WTC11 (cell line): ENCODE data around the gene HIVEP2. TPM values are rescaled to one million over a fixed set of nuclear protein-coding genes. Genes with fewer than 3 reads are reported as not detected.

Source experiments
- ATAC-seq: fragments of 200-7000 bp; cut with Tn5 transposase; 2 replicates; pipeline ENCODE4 v1.10.0; 2021; ENCODE audit warnings: mild to moderate bottlenecking, moderate library complexity
- CTCF ChIA-PET: fragments of 300-600 bp; sonication (Branson Sonifier 250); formaldehyde crosslinking; loops from one replicate; lab custom pipeline; 2021; ENCODE audit warnings: antibody characterized with exemption; lab: Charles Lee
- POLR2A ChIA-PET: fragments of 350-600 bp; sonication (Branson Sonifier 250); formaldehyde crosslinking; loops from one replicate; lab custom pipeline; 2021; ENCODE audit warnings: antibody characterized with exemption; lab: Charles Lee
- DNase-seq: peaks from one replicate; pipeline ENCODE4 v3.0.0; 2021; ENCODE audit warnings: low spot score
- H3K27ac Mint-ChIP-seq: 2 replicates; pipeline ENCODE4 v1.8.0; 2021; ENCODE audit warnings: mixed read lengths
- H3K27me3 Mint-ChIP-seq: 2 replicates; pipeline ENCODE4 v1.8.0; 2021; ENCODE audit warnings: low read depth, mild to moderate bottlenecking, moderate library complexity, mixed read lengths
- H3K36me3 Mint-ChIP-seq: 2 replicates; pipeline ENCODE4 v1.8.0; 2021; ENCODE audit warnings: mixed read lengths
- H3K4me1 Mint-ChIP-seq: 2 replicates; pipeline ENCODE4 v1.8.0; 2022; ENCODE audit warnings: mixed read lengths
- H3K4me3 Mint-ChIP-seq: 2 replicates; pipeline ENCODE4 v1.8.0; 2021; ENCODE audit warnings: mild to moderate bottlenecking, moderate library complexity, mixed read lengths
- H3K9me3 Mint-ChIP-seq: 2 replicates; pipeline ENCODE4 v1.8.0; 2021; ENCODE audit warnings: mixed read lengths
- CREB1 ChIP-seq: sonication (generic); formaldehyde crosslinking; IDR thresholded peaks from 2 replicates; pipeline ENCODE4 v1.8.0; 2023; ENCODE audit warnings: mild to moderate bottlenecking, missing genetic modification reagents
- ETV6 ChIP-seq: sonication (generic); formaldehyde crosslinking; IDR thresholded peaks from 2 replicates; pipeline ENCODE4 v1.8.1; 2022; ENCODE audit warnings: mild to moderate bottlenecking, missing genetic modification reagents
- FOXJ3 ChIP-seq: sonication (generic); formaldehyde crosslinking; IDR thresholded peaks from 2 replicates; pipeline ENCODE4 v1.9.0; 2021; ENCODE audit warnings: missing genetic modification reagents, mild to moderate bottlenecking, borderline replicate concordance
- FOXK1 ChIP-seq: sonication (generic); formaldehyde crosslinking; IDR thresholded peaks from 2 replicates; pipeline ENCODE4 v1.8.0; 2022; ENCODE audit warnings: mild to moderate bottlenecking, moderate library complexity, missing genetic modification reagents
- FOXP1 ChIP-seq: sonication (generic); formaldehyde crosslinking; IDR thresholded peaks from 2 replicates; pipeline ENCODE4 v1.8.0; 2022; ENCODE audit warnings: missing genetic modification reagents, mild to moderate bottlenecking, moderate library complexity, borderline replicate concordance
- KAT7 ChIP-seq: sonication (generic); formaldehyde crosslinking; IDR thresholded peaks from 2 replicates; pipeline ENCODE4 v1.8.1; 2023; ENCODE audit warnings: missing genetic modification reagents, mild to moderate bottlenecking, borderline replicate concordance
- MYBL2 ChIP-seq: sonication (generic); formaldehyde crosslinking; IDR thresholded peaks from 2 replicates; pipeline ENCODE4 v1.8.1; 2023; ENCODE audit warnings: mild to moderate bottlenecking, moderate library complexity, missing genetic modification reagents
- NFATC4 ChIP-seq: fragments of 250-450 bp; sonication (Bioruptor Pico); IDR thresholded peaks from 2 replicates; pipeline ENCODE4 v1.9.0; 2021; ENCODE audit warnings: mild to moderate bottlenecking
- NR3C1 ChIP-seq: sonication (generic); formaldehyde crosslinking; conservative IDR thresholded peaks from 2 replicates; pipeline ENCODE4 v1.8.1; 2023; ENCODE audit warnings: low read depth, mild to moderate bottlenecking, missing genetic modification reagents
- TEAD4 ChIP-seq: sonication (generic); formaldehyde crosslinking; IDR thresholded peaks from 2 replicates; pipeline ENCODE4 v1.8.0; 2022; ENCODE audit warnings: mild to moderate bottlenecking, missing genetic modification reagents
- TP53 ChIP-seq: sonication (generic); formaldehyde crosslinking; IDR thresholded peaks from 2 replicates; pipeline ENCODE4 v1.8.1; 2023; ENCODE audit warnings: mild to moderate bottlenecking, missing genetic modification reagents
- ZNF416 ChIP-seq: fragments of 250-450 bp; sonication (Bioruptor Pico); IDR thresholded peaks from 2 replicates; pipeline ENCODE4 v1.9.0; 2021; ENCODE audit warnings: mild to moderate bottlenecking, inconsistent platforms
- total RNA-seq: library from RNA; stranded (reverse); gene quantifications from 3 replicates; pipeline ENCODE4 v1.2.3, GENCODE V29; 2021
- TF ChIP-seq, protein P1 (sequence below): sonication (generic); formaldehyde crosslinking; IDR thresholded peaks from 2 replicates; pipeline ENCODE4 v1.8.0; 2022; ENCODE audit warnings: missing genetic modification reagents
- TF ChIP-seq, protein P2 (sequence below): sonication (generic); formaldehyde crosslinking; IDR thresholded peaks from 2 replicates; pipeline ENCODE4 v1.8.1; 2023; ENCODE audit warnings: mild to moderate bottlenecking, missing genetic modification reagents, moderate library complexity
- TF ChIP-seq, protein P3 (sequence below): sonication (generic); formaldehyde crosslinking; IDR thresholded peaks from 2 replicates; pipeline ENCODE4 v1.8.1; 2023; ENCODE audit warnings: mild to moderate bottlenecking, moderate library complexity, missing genetic modification reagents
- TF ChIP-seq, protein P4 (sequence below): sonication (generic); formaldehyde crosslinking; IDR thresholded peaks from 2 replicates; pipeline ENCODE4 v1.8.0; 2023; ENCODE audit warnings: missing genetic modification reagents
- TF ChIP-seq, protein P5 (sequence below): sonication (generic); formaldehyde crosslinking; IDR thresholded peaks from 2 replicates; pipeline ENCODE4 v1.8.1; 2023; ENCODE audit warnings: mild to moderate bottlenecking, missing genetic modification reagents
- TF ChIP-seq, protein P6 (sequence below): sonication (generic); formaldehyde crosslinking; IDR thresholded peaks from 2 replicates; pipeline ENCODE4 v1.8.1; 2023; ENCODE audit warnings: mild to moderate bottlenecking, missing genetic modification reagents
- TF ChIP-seq, protein P7 (sequence below): sonication (generic); formaldehyde crosslinking; IDR thresholded peaks from 2 replicates; pipeline ENCODE4 v1.8.1; 2022; ENCODE audit warnings: low read depth, mild to moderate bottlenecking, moderate library complexity, missing genetic modification reagents, borderline replicate concordance
- TF ChIP-seq, protein P8 (sequence below): sonication (generic); formaldehyde crosslinking; IDR thresholded peaks from 2 replicates; pipeline ENCODE4 v1.8.1; 2022; ENCODE audit warnings: mild to moderate bottlenecking, moderate library complexity, missing genetic modification reagents

HIVEP2 gene
- total RNA-seq, 1 experiment from 2014 or later = 11.5 TPM

DNA sequence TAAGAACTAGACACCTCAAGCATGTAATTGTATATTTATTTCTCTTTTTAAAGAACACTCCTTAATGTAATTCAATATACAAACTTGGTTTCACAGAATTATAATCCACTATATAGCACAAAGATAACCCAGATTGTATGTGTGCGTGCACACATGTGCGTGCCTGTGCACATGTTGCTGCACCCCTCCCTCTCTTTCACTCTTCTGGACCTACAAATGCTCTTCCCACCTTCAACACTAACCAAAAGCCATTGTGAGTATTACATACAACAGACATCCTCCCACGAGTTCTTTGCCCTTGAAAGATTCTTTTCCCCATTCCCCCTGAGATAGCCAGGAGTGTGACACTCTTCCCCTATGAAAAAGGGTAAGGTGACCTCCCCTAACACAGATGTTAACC, 193.5 kb downstream of the HIVEP2 start (continued):
- TF ChIP-seq, protein P1, sequence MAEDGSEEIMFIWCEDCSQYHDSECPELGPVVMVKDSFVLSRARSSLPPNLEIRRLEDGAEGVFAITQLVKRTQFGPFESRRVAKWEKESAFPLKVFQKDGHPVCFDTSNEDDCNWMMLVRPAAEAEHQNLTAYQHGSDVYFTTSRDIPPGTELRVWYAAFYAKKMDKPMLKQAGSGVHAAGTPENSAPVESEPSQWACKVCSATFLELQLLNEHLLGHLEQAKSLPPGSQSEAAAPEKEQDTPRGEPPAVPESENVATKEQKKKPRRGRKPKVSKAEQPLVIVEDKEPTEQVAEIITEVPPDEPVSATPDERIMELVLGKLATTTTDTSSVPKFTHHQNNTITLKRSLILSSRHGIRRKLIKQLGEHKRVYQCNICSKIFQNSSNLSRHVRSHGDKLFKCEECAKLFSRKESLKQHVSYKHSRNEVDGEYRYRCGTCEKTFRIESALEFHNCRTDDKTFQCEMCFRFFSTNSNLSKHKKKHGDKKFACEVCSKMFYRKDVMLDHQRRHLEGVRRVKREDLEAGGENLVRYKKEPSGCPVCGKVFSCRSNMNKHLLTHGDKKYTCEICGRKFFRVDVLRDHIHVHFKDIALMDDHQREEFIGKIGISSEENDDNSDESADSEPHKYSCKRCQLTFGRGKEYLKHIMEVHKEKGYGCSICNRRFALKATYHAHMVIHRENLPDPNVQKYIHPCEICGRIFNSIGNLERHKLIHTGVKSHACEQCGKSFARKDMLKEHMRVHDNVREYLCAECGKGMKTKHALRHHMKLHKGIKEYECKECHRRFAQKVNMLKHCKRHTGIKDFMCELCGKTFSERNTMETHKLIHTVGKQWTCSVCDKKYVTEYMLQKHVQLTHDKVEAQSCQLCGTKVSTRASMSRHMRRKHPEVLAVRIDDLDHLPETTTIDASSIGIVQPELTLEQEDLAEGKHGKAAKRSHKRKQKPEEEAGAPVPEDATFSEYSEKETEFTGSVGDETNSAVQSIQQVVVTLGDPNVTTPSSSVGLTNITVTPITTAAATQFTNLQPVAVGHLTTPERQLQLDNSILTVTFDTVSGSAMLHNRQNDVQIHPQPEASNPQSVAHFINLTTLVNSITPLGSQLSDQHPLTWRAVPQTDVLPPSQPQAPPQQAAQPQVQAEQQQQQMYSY (CRISPR knock-in tag) = no peak
- no peak for TF ChIP-seq CREB1 (CRISPR knock-in tag)
- TF ChIP-seq NR3C1 (CRISPR knock-in tag) = no peak
- TF ChIP-seq, protein P2, sequence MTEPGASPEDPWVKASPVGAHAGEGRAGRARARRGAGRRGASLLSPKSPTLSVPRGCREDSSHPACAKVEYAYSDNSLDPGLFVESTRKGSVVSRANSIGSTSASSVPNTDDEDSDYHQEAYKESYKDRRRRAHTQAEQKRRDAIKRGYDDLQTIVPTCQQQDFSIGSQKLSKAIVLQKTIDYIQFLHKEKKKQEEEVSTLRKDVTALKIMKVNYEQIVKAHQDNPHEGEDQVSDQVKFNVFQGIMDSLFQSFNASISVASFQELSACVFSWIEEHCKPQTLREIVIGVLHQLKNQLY (CRISPR knock-in tag) = no peak
- TF ChIP-seq FOXK1 (CRISPR knock-in tag) = no peak

DNA sequence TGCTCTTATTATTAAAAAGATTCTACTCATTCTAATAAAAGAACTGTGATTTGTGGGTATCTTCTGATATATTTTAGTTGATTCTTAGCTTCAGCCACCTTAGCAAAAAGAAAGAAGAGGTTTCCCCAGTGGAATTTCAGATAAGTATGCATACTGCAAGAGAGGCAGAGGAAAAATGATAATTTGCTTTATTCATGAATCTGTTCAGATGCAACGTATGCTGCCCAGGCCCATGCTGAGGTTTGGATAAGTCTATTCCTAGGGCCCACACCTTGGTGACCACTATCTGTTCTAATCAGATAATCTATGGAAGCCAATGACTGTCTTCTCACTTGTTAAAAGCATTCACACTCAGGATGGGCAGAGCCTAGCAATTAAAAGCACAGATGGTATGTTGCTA, 194.0 kb downstream of the HIVEP2 start:
- Mint-ChIP-seq H3K9me3 (no peaks in the 10 kb centered on the region), H3K36me3 (peaks cover 12% of the 10 kb centered on the region), H3K4me3 (no peak overlapping the region), H3K27ac (no peak overlapping the region), H3K27me3 (no peaks in the 10 kb centered on the region), H3K4me1 (peaks cover 8% of the 10 kb centered on the region)
- ATAC-seq (no peak), DNase-seq (no peak)
- no peak for TF ChIP-seq NFATC4 (CRISPR knock-in tag)
- no peak for TF ChIP-seq TP53 (CRISPR knock-in tag)
- TF ChIP-seq ZNF416 = no peak
- TF ChIP-seq, protein P3, sequence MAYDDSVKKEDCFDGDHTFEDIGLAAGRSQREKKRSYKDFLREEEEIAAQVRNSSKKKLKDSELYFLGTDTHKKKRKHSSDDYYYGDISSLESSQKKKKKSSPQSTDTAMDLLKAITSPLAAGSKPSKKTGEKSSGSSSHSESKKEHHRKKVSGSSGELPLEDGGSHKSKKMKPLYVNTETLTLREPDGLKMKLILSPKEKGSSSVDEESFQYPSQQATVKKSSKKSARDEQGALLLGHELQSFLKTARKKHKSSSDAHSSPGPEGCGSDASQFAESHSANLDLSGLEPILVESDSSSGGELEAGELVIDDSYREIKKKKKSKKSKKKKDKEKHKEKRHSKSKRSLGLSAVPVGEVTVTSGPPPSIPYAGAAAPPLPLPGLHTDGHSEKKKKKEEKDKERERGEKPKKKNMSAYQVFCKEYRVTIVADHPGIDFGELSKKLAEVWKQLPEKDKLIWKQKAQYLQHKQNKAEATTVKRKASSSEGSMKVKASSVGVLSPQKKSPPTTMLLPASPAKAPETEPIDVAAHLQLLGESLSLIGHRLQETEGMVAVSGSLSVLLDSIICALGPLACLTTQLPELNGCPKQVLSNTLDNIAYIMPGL = no peak
- TF ChIP-seq KAT7 (CRISPR knock-in tag) = no peak
- no peak for TF ChIP-seq MYBL2 (CRISPR knock-in tag)
- ChIA-PET CTCF (no interaction called here), POLR2A (no interaction called here)

DNA sequence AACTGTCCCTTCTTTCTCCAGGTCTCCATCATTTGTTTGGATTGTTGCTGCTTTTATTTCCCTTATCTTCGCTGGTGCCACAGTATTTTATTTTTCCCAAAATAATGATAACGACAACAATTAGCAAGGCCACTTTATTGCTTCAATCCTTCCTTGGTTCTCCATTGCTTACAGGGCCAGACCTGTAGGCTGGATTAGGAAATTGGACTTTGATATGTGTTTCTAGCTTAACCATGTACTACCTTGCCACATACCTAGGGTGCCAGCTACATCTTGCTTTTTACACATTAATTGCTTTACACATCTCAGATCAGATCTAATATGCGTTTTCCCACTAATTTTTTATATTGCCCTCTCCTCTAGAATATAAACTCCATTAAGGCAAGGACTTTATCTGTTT, 195.4 kb downstream of the HIVEP2 start:
- no peak overlapping the region for H3K27ac Mint-ChIP-seq
- H3K36me3 Mint-ChIP-seq = peaks cover 9% of the 10 kb centered on the region
- ATAC-seq = no peak
- no peak for DNase-seq
- peaks cover 7% of the 10 kb centered on the region; the same call in 1 of the 2 replicates for H3K4me1 Mint-ChIP-seq
- no peaks in the 10 kb centered on the region for H3K27me3 Mint-ChIP-seq
- ChIA-PET CTCF (interaction anchor here (0.8 to 5.0 kb wide), 5 partner anchors 13 to 588 kb away, joined by 3 to 18 read pairs (median 4); no protein-coding TSS in a partner anchor), POLR2A (no interaction called here)
- no peak overlapping the region for H3K4me3 Mint-ChIP-seq
- H3K9me3 Mint-ChIP-seq = no peaks in the 10 kb centered on the region
- TF ChIP-seq FOXJ3 (no peak), FOXP1 (CRISPR knock-in tag) (no peak), TEAD4 (CRISPR knock-in tag) (no peak), NR3C1 (CRISPR knock-in tag) (no peak), ETV6 (CRISPR knock-in tag) (no peak)
- TF ChIP-seq, protein P4, sequence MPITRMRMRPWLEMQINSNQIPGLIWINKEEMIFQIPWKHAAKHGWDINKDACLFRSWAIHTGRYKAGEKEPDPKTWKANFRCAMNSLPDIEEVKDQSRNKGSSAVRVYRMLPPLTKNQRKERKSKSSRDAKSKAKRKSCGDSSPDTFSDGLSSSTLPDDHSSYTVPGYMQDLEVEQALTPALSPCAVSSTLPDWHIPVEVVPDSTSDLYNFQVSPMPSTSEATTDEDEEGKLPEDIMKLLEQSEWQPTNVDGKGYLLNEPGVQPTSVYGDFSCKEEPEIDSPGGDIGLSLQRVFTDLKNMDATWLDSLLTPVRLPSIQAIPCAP (CRISPR knock-in tag) = no peak
- TF ChIP-seq, protein P5, sequence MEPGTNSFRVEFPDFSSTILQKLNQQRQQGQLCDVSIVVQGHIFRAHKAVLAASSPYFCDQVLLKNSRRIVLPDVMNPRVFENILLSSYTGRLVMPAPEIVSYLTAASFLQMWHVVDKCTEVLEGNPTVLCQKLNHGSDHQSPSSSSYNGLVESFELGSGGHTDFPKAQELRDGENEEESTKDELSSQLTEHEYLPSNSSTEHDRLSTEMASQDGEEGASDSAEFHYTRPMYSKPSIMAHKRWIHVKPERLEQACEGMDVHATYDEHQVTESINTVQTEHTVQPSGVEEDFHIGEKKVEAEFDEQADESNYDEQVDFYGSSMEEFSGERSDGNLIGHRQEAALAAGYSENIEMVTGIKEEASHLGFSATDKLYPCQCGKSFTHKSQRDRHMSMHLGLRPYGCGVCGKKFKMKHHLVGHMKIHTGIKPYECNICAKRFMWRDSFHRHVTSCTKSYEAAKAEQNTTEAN (CRISPR knock-in tag) = no peak
- TF ChIP-seq, protein P6, sequence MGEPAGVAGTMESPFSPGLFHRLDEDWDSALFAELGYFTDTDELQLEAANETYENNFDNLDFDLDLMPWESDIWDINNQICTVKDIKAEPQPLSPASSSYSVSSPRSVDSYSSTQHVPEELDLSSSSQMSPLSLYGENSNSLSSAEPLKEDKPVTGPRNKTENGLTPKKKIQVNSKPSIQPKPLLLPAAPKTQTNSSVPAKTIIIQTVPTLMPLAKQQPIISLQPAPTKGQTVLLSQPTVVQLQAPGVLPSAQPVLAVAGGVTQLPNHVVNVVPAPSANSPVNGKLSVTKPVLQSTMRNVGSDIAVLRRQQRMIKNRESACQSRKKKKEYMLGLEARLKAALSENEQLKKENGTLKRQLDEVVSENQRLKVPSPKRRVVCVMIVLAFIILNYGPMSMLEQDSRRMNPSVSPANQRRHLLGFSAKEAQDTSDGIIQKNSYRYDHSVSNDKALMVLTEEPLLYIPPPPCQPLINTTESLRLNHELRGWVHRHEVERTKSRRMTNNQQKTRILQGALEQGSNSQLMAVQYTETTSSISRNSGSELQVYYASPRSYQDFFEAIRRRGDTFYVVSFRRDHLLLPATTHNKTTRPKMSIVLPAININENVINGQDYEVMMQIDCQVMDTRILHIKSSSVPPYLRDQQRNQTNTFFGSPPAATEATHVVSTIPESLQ (CRISPR knock-in tag) = no peak
- TF ChIP-seq, protein P7, sequence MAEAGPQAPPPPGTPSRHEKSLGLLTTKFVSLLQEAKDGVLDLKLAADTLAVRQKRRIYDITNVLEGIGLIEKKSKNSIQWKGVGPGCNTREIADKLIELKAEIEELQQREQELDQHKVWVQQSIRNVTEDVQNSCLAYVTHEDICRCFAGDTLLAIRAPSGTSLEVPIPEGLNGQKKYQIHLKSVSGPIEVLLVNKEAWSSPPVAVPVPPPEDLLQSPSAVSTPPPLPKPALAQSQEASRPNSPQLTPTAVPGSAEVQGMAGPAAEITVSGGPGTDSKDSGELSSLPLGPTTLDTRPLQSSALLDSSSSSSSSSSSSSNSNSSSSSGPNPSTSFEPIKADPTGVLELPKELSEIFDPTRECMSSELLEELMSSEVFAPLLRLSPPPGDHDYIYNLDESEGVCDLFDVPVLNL (CRISPR knock-in tag) = no peak
- TF ChIP-seq, protein P8, sequence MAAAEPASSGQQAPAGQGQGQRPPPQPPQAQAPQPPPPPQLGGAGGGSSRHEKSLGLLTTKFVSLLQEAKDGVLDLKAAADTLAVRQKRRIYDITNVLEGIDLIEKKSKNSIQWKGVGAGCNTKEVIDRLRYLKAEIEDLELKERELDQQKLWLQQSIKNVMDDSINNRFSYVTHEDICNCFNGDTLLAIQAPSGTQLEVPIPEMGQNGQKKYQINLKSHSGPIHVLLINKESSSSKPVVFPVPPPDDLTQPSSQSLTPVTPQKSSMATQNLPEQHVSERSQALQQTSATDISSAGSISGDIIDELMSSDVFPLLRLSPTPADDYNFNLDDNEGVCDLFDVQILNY = no peak
